ENCODE data around the gene HMCES. TPM values are rescaled to one million over a fixed set of nuclear protein-coding genes. Genes with fewer than 3 reads are reported as not detected.
"Not testable (repeated sequence)": the region's sequence is repeated elsewhere in the genome, so short reads cannot be mapped to it uniquely, and the experiment has no call there.

The HMCES gene, protein sequence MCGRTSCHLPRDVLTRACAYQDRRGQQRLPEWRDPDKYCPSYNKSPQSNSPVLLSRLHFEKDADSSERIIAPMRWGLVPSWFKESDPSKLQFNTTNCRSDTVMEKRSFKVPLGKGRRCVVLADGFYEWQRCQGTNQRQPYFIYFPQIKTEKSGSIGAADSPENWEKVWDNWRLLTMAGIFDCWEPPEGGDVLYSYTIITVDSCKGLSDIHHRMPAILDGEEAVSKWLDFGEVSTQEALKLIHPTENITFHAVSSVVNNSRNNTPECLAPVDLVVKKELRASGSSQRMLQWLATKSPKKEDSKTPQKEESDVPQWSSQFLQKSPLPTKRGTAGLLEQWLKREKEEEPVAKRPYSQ
- 21.6 TPM for total RNA-seq

DNA sequence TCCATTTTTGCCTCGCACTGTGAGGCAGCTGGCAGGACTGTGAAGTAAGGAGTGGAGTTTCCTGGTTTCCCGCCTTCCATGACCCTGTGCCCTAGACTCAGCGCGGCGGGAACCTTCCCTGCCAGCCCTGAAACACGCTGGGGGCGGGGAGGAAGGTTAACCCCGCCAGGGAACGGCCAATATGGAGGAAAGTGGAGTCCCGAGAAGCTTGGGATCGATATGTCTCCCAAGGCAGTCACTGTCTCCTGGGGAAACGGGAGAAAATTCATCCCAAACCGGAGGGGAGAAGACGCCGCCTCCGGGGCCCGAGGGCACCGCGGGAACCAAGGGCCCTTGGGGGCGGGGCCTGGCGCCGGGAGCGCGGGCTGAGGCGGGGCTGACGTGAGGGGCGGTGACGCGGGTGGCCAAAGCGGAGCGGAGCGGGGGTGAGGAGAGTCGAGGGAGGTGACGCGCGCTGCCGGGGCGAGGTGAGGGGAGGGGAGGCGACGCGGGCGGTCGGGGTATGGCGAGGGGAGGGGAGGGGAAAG, at the start of gene HMCES:
HMCES (plus strand) TSS at position 432 of the 527 bp plus-strand sequence. CDS start 863 bp downstream, outside the sequence.
- no peak for FAIRE-seq
- DNase-seq (ENCODE audit: low spot score in 2 of 2): peak; percentile 93 to 94

- FAIRE-seq: no peak
Observed at GRCh38 chr3:129228891-129229585, 49.6 kb upstream of the HMCES start.

GRCh38 chr3:129230311-129231019, 48.2 kb upstream of the HMCES start:
- DNase-seq (ENCODE audit: low spot score in 2 of 2) (no peak), FAIRE-seq (no peak)

More at GRCh38 chr3:129228891-129229585, 49.6 kb upstream of the HMCES start:
- no peak for DNase-seq (ENCODE audit: low spot score in 2 of 2)

DNA sequence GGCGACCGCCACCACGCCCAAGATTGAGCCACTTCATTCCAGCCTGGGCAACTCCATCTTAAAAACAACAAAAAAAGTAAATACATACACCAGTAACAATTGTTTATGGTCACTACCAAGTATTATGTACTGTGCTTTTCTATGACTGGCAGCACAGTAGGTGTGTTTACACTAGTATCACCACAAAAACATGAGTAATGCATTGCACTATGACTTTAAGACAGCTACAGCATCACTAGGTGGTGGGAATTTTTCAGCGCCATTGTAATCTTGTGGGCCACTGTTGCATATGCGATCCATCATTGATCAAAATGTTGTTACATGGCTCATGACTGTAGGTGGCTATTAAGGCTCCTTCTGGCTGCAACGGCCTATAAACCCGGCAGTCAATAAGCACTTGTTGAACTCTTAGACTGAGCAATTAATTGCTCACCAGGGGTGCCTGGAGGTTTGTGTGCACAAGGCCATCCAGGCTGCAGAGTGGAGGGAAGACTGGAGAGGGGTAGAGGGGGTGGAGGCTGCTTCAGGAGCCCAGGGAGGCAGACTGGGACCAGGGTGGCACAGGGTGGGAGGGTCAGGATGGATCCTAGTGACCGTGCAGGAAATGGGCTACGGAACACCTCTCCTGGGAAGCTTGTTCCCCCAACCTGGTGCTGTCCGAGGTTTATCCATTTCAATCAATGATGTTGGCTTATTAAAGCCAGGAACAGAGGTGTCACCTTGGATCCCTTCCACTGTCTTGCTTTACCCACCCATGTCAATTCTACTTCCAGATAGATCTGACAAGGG, 47.1 kb upstream of the HMCES start:
- no peak for DNase-seq (ENCODE audit: low spot score in 2 of 2)
- FAIRE-seq: no peak

- DNase-seq (ENCODE audit: low spot score in 2 of 2): no peak
- no peak for FAIRE-seq
Observed at GRCh38 chr3:129233538-129233937, 45.1 kb upstream of the HMCES start.

GRCh38 chr3:129234441-129234840, 44.2 kb upstream of the HMCES start:
- no peak for DNase-seq (ENCODE audit: low spot score in 2 of 2)
- no peak for FAIRE-seq

DNA sequence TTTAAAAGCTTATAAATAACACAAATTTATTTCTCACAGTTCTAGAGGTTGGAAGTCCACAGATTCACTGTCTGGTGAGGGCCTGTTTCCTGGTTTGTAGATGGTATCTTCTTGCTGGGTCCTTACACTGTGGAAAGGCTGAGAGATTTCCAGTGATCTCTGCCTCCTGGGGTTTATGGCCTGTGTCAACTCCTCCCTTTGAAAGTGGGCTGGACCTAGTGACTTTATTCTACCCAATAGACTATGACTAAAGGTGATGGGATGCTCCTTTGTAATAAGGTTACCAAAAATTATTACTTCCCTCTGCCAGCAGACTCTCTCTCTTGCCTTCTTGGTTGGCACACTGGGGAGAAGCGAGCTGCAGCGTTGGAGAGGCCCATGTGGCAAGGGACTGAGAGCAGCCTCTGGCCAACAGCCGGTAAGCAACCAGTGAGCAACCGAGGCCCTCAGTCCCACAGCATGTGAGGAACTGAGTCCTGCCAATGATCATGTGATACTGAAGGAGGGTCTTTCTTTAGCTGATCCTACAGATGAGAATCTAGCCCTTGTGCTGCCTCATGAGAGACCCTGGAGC, 43.2 kb upstream of the HMCES start:
- no peak for DNase-seq (ENCODE audit: low spot score in 2 of 2)
- no peak for FAIRE-seq

GRCh38 chr3:129238945-129239705, 39.5 kb upstream of the HMCES start:
- no peak for FAIRE-seq
- no peak for DNase-seq (ENCODE audit: low spot score in 2 of 2)

GRCh38 chr3:129239991-129240390, 38.7 kb upstream of the HMCES start:
- FAIRE-seq: no peak
- DNase-seq (ENCODE audit: low spot score in 2 of 2): no peak

DNA sequence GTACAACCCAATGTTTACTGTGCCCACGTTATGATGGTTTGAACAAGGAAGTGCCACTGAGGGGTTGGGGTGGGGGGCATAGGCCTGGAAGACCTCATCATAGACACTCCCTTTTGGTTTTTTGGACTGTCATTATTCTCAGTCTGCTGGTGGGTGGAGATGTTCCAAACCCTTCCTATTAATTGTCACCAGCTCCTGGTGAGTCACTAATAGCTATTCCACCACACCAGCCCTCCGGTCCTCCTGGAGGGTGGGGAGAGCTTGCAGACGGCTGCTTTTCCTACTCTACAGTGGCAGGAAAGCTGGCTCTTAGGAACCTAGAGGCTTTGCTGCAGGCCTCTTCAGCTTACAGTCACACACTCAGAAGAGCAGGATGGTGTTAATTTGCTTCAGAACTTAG, 38.2 kb upstream of the HMCES start:
- DNase-seq (ENCODE audit: low spot score in 2 of 2) (no peak), FAIRE-seq (no peak)

DNA sequence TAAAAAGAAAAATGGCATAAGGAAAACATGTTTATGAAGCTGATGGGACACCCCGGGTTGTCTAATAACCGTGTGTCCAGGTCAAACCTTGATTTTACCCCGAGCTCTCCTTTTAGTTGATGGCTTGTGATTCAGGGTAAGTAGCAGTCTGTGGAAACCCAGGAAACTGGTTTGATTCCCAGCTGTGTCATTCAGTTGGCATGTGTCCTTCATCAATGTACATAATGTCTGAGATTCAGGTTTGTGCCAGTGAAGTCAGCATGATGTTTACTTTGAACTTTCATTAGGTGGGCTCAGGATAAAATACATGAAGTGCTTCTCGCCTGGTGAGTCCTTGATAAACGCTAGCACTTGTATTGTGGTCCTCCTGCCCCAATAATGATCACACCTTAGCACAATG, 33.5 kb upstream of the HMCES start:
- no peak for FAIRE-seq
- no peak for DNase-seq (ENCODE audit: low spot score in 2 of 2)

- not testable (repeated sequence) for FAIRE-seq
- DNase-seq (ENCODE audit: low spot score in 2 of 2): peak; percentile 56 to 81
Observed at GRCh38 chr3:129245641-129246306, 32.9 kb upstream of the HMCES start.

- FAIRE-seq: no peak
- no peak for DNase-seq (ENCODE audit: low spot score in 2 of 2)
Observed at GRCh38 chr3:129246636-129247035, 32.0 kb upstream of the HMCES start.

DNA sequence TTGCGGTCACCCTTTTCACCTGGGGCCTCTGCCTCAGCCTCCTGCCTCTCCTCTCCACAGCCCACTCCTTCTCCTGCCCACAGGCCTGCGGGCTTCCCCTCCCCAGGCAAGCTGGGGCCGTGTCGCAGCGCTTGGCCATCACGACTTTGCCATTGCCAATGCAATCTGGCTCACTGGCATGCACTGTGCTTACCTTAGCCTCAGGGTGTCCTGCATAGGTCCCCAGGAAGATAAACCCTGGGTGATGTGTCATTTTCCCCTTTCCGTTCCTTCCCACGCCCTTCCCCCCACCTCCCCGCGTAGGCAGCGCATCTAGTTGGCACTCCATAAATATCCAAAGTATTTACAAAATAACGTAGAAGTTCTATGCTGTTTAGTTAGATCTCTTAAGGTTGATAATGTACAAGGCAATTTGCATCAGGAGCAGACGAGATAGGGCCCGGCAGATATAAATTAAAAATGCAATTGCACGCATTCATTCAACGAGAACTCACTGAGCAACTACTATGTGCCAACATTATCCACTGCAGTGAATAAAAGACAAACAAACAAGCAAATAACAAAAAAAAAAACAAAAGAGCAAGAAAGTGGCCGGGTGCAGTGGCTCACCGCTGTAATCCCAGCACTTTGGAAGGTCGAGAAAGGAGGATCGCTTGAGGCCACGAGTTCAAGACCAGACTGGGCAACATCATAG, 30.2 kb upstream of the HMCES start:
- no peak for FAIRE-seq
- no peak for DNase-seq (ENCODE audit: low spot score in 2 of 2)

DNA sequence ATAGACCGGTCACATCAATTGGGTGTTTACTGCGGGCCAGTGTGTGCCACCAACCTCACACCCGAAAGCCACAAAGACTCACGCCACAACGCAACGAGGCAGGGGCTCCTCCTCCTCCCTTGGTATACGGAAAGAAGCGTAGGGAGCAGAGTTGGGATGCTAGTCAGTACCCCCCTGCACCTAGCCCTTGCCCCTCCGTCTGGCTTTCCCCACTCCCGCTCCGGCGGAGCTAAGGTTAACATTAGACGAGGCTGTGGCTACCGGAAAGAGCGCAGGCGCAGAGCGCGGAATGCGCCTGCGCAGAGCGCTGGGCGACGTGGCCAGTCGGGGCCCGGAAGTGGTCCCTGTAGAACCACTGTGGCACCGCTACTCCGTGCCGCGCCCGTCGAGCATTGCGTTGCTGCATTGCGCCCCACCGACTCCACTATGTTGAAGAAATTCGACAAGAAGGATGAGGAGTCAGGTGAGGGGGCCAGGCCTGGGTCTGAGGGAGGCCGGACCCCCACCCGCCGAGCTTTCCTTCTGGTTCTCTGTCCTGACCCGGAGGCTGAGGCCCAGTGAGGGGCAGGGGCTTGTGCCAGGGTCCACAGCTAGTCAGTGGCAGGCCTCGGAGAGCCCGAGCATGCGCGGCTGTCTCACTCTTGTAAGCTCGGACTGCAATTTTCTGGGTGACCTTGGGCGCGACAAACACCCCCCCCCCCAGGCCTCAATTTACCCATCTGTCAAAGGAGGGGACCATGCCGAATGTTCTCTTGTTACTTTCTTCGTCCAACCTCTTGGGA, 29.2 kb upstream of the HMCES start, which contains the start of gene COPG1:
COPG1 (plus strand) TSS at position 323 of the 782 bp plus-strand sequence; CDS start at position 427, 104 bp downstream.
- FAIRE-seq (no peak), DNase-seq (ENCODE audit: low spot score in 2 of 2) (peak; percentile 82 to 92)

GRCh38 chr3:129252748-129253147, 25.9 kb upstream of the HMCES start:
- FAIRE-seq: no peak

More at GRCh38 chr3:129252748-129253147, 25.9 kb upstream of the HMCES start:
- no peak for DNase-seq (ENCODE audit: low spot score in 2 of 2)
